Fibroblast of lung (primary cell): ENCODE results near the gene LRRK1. TPM values are rescaled to one million over a fixed set of nuclear protein-coding genes. Genes with fewer than 3 reads are reported as not detected.

ENCODE experiments used
- DNase-seq, 2 donors: peaks; one replicate each; pipeline versions ENCODE4 v3.0.0 to v3.0.0-alpha.2; 2010; ENCODE audit warnings: low read depth in 2 of 2
- H2AFZ ChIP-seq: 2 replicates; pipeline ENCODE4 v1.5.1; 2012; ENCODE audit warnings: low read length, control low read depth, inconsistent platforms
- H3K27ac ChIP-seq: 2 replicates; pipeline ENCODE4 v1.5.1; 2011; ENCODE audit warnings: low read length, control low read depth; ENCODE audit not compliant: insufficient read depth
- H3K27me3 ChIP-seq: 2 replicates; pipeline ENCODE4 v1.5.1; 2011; ENCODE audit warnings: mild to moderate bottlenecking, low read length; ENCODE audit not compliant: control insufficient read depth, insufficient read depth
- H3K36me3 ChIP-seq: 2 replicates; pipeline ENCODE4 v1.5.1; 2011; ENCODE audit warnings: low read length; ENCODE audit not compliant: control insufficient read depth, insufficient read depth
- H3K4me1 ChIP-seq: 2 replicates; pipeline ENCODE4 v1.5.1; 2011; ENCODE audit warnings: low read length; ENCODE audit not compliant: control insufficient read depth, insufficient read depth; ENCODE audit errors: extremely low read depth
- H3K4me2 ChIP-seq: 2 replicates; pipeline ENCODE4 v1.5.1; 2011; ENCODE audit warnings: low read length, control low read depth; ENCODE audit not compliant: insufficient read depth; ENCODE audit errors: extremely low read depth
- H3K4me3 ChIP-seq, 4 experiments: fragments of 200-600 bp in 1 of 4; sonication (generic) in 1 of 4; replicated peaks in 1 of 4; 2 replicates each; pipeline ENCODE4 v1.5.1; 2011 to 2016; ENCODE audit warnings: low read length in 4 of 4, low read depth in 3 of 4, mild to moderate bottlenecking in 3 of 4, control low read depth in 2 of 4, inconsistent platforms in 1 of 4, mixed read lengths in 1 of 4; ENCODE audit not compliant: insufficient read depth in 1 of 4; ENCODE audit errors: control extremely low read depth in 1 of 4
- H3K79me2 ChIP-seq: 2 replicates; pipeline ENCODE4 v1.5.1; 2012; ENCODE audit warnings: mild to moderate bottlenecking, low read length, inconsistent platforms; ENCODE audit not compliant: control insufficient read depth, insufficient read depth
- H3K9ac ChIP-seq: 2 replicates; pipeline ENCODE4 v1.5.1; 2011; ENCODE audit warnings: mild to moderate bottlenecking, low read length, control low read depth; ENCODE audit not compliant: insufficient read depth
- H3K9me3 ChIP-seq: 2 replicates; pipeline ENCODE4 v1.5.1; 2012; ENCODE audit warnings: low read depth, low read length; ENCODE audit not compliant: control insufficient read depth, insufficient read depth
- H4K20me1 ChIP-seq: 2 replicates; pipeline ENCODE4 v1.5.1; 2011; ENCODE audit warnings: low read length; ENCODE audit not compliant: control insufficient read depth, insufficient read depth; ENCODE audit errors: extremely low read depth
- EZH2 ChIP-seq: IDR thresholded peaks from 2 replicates; pipeline ENCODE4 v1.5.1; 2012; ENCODE audit warnings: low read length, control low read depth, mild to moderate bottlenecking; ENCODE audit errors: missing control alignments
- polyA plus RNA-seq, 2 donors: library from polyadenylated mRNA; depleted of rRNA in 1 of 2; stranded (reverse) in 1 of 2; unstranded in 1 of 2; fragments of >200 nt; gene quantifications; 2 replicates each; pipeline ENCODE4 v1.2.1, GENCODE V29; 2011 to 2012; ENCODE audit warnings: missing spikeins in 1 of 2
- total RNA-seq: library from RNA; depleted of rRNA; stranded (reverse); fragments of >200 nt; gene quantifications from 2 replicates; pipeline ENCODE4 v1.2.1, GENCODE V29; 2014
- TF ChIP-seq, protein P1 (sequence below), 2 donors: IDR thresholded peaks in 1 of 2; conservative IDR thresholded peaks in 1 of 2; 1 replicate in 1 of 2; 2 replicates in 1 of 2; pipeline ENCODE4 v1.5.1; 2011 to 2012; ENCODE audit warnings: low read length in 2 of 2, control low read depth in 1 of 2, inconsistent platforms in 1 of 2, low read depth in 1 of 2, mild to moderate bottlenecking in 1 of 2

LRRK1 gene
- total and polyA plus RNA-seq, 2 donors (not counting 1 experiment from before 2014, with no cell fraction given) = 3.8 to 12.2 TPM

- Histone ChIP-seq H3K4me3 (no peak overlapping the region), H3K36me3 (no peaks in the 10 kb centered on the region), H3K79me2 (no peaks in the 10 kb centered on the region), H3K27me3 (no peaks in the 10 kb centered on the region), H2AFZ (no peak overlapping the region), H3K4me1 (no peaks in the 10 kb centered on the region), H4K20me1 (no peaks in the 10 kb centered on the region), H3K4me2 (no peak overlapping the region), H3K9me3 (no peaks in the 10 kb centered on the region), H3K9ac (no peak overlapping the region), H3K27ac (no peak overlapping the region)
- DNase-seq = no peak
- TF ChIP-seq EZH2 = no peak
- TF ChIP-seq, protein P1, sequence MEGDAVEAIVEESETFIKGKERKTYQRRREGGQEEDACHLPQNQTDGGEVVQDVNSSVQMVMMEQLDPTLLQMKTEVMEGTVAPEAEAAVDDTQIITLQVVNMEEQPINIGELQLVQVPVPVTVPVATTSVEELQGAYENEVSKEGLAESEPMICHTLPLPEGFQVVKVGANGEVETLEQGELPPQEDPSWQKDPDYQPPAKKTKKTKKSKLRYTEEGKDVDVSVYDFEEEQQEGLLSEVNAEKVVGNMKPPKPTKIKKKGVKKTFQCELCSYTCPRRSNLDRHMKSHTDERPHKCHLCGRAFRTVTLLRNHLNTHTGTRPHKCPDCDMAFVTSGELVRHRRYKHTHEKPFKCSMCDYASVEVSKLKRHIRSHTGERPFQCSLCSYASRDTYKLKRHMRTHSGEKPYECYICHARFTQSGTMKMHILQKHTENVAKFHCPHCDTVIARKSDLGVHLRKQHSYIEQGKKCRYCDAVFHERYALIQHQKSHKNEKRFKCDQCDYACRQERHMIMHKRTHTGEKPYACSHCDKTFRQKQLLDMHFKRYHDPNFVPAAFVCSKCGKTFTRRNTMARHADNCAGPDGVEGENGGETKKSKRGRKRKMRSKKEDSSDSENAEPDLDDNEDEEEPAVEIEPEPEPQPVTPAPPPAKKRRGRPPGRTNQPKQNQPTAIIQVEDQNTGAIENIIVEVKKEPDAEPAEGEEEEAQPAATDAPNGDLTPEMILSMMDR (conservative IDR thresholded peaks at IDR 0.05 in 1 of 2, IDR thresholded peaks at IDR 0.05 in 1 of 2; ENCODE audit: low read depth in 1 of 2, low read length in 2 of 2) = no peak
Measured at GRCh38 chr15:100975043-100975442, 55.9 kb downstream of the LRRK1 start.

GRCh38 chr15:100980410-100981046 is 61.4 kb downstream of the LRRK1 start:
- Histone ChIP-seq H3K4me3 (no peak overlapping the region), H3K36me3 (no peaks in the 10 kb centered on the region), H3K27ac (no peak overlapping the region)

DNA sequence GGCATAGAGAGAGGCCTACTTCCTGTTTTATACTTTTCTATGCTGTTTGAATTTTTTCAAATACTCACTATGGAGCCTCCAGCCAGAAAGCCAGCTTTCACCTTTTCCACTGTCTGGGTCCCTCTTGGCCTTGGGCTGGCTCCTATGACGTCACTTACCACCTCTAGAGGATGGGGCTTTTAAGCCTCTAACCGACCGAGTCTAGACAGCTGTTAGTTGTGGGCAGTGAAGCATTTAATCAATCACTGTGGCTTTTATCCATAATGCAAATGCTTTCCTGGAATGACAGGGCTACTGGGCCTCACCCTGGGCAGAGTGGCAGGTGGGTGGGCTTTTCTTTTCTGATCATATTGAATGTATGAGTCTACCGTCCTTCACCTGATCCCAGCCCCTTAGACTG is 61.9 kb downstream of the LRRK1 start:
- no peak overlapping the region for H3K4me2 ChIP-seq
- DNase-seq = peak in 1 of 2 donors; percentile 28
- TF ChIP-seq, protein P1 (conservative IDR thresholded peaks at IDR 0.05 in 1 of 2, IDR thresholded peaks at IDR 0.05 in 1 of 2; ENCODE audit: low read depth in 1 of 2, low read length in 2 of 2) = no peak
- TF ChIP-seq EZH2 = no peak
- H3K9ac ChIP-seq = no peak overlapping the region
- no peaks in the 10 kb centered on the region for H3K4me1 ChIP-seq
- no peak overlapping the region for H3K27ac ChIP-seq
- no peaks in the 10 kb centered on the region for H3K27me3 ChIP-seq
- H4K20me1 ChIP-seq = no peaks in the 10 kb centered on the region
- H2AFZ ChIP-seq = no peak overlapping the region
- H3K4me3 ChIP-seq = no peak overlapping the region
- H3K79me2 ChIP-seq = no peaks in the 10 kb centered on the region
- no peaks in the 10 kb centered on the region for H3K9me3 ChIP-seq
- no peaks in the 10 kb centered on the region for H3K36me3 ChIP-seq

More at GRCh38 chr15:100980410-100981046, 61.4 kb downstream of the LRRK1 start:
- no peaks in the 10 kb centered on the region for H3K79me2 ChIP-seq
- no peaks in the 10 kb centered on the region for H4K20me1 ChIP-seq
- no peaks in the 10 kb centered on the region for H3K4me1 ChIP-seq
- no peak for TF ChIP-seq EZH2
- TF ChIP-seq, protein P1 (conservative IDR thresholded peaks at IDR 0.05 in 1 of 2, IDR thresholded peaks at IDR 0.05 in 1 of 2; ENCODE audit: low read depth in 1 of 2, low read length in 2 of 2) = no peak
- H2AFZ ChIP-seq = no peak overlapping the region
- no peak overlapping the region for H3K4me2 ChIP-seq
- no peak for DNase-seq
- no peaks in the 10 kb centered on the region for H3K9me3 ChIP-seq
- no peaks in the 10 kb centered on the region for H3K27me3 ChIP-seq
- H3K9ac ChIP-seq = no peak overlapping the region
